CD4-positive, alpha-beta T cell (primary cell): ENCODE measurements around the gene KCNIP4. TPM values are rescaled to one million over a fixed set of nuclear protein-coding genes. Genes with fewer than 3 reads are reported as not detected.

ENCODE experiments used
- ATAC-seq: fragments of 200-7000 bp; cut with Tn5 transposase; one replicate; pipeline ENCODE4 v1.10.0; 2022; ENCODE audit warnings: mild to moderate bottlenecking; ENCODE audit not compliant: poor library complexity
- CTCF ChIA-PET: fragments of 350-600 bp; sonication (Branson Sonifier 250); formaldehyde crosslinking; loops from one replicate; lab custom pipeline; 2021; ENCODE audit warnings: antibody characterized with exemption, inconsistent platforms; lab: Charles Lee
- POLR2A ChIA-PET: fragments of 350-600 bp; sonication (Branson Sonifier 250); formaldehyde crosslinking; loops from one replicate; lab custom pipeline; 2021; ENCODE audit warnings: antibody characterized with exemption, inconsistent platforms; lab: Charles Lee
- DNase-seq, 14 experiments: peaks; one replicate each; pipeline ENCODE4 v3.0.0-alpha.2; 2013 to 2020; ENCODE audit warnings: mixed read lengths in 2 of 14
- H3K27ac ChIP-seq, 2 donors: one replicate each; pipeline versions ENCODE4 v1.5.1 to v1.7.0; 2013; ENCODE audit warnings: low read length in 2 of 2, low read depth in 1 of 2, mild to moderate bottlenecking in 1 of 2
- H3K27me3 ChIP-seq, 2 experiments: 1 replicate in 1 of 2; 2 replicates in 1 of 2; pipeline versions ENCODE4 v1.6.1 to v1.7.0; 2013; ENCODE audit warnings: low read length in 2 of 2, control low read depth in 1 of 2, mild to moderate bottlenecking in 1 of 2, moderate library complexity in 1 of 2; ENCODE audit not compliant: insufficient read depth in 2 of 2, control insufficient read depth in 1 of 2
- H3K36me3 ChIP-seq: one replicate; pipeline ENCODE4 v1.6.1; 2013; ENCODE audit warnings: low read length, control low read depth; ENCODE audit not compliant: insufficient read depth
- H3K4me1 ChIP-seq: one replicate; pipeline ENCODE4 v1.6.1; 2013; ENCODE audit warnings: low read length, control low read depth; ENCODE audit not compliant: insufficient read depth
- H3K4me3 ChIP-seq: one replicate; pipeline ENCODE4 v1.5.1; 2013; ENCODE audit warnings: mild to moderate bottlenecking, low read length, moderate library complexity
- H3K9me3 ChIP-seq, 2 experiments: 1 replicate in 1 of 2; 2 replicates in 1 of 2; pipeline versions ENCODE4 v1.6.1 to v1.7.0; 2013; ENCODE audit warnings: low read length in 2 of 2, mild to moderate bottlenecking in 2 of 2, control low read depth in 1 of 2, moderate library complexity in 1 of 2; ENCODE audit not compliant: control insufficient read depth in 1 of 2, insufficient read depth in 1 of 2
- H3K27ac Mint-ChIP-seq: one replicate; pipeline ENCODE4 v1.8.0; 2020; ENCODE audit warnings: mixed read lengths
- H3K27me3 Mint-ChIP-seq: one replicate; pipeline ENCODE4 v1.8.0; 2021; ENCODE audit warnings: mixed read lengths
- H3K36me3 Mint-ChIP-seq: one replicate; pipeline ENCODE4 v1.8.0; 2021; ENCODE audit warnings: low read depth, mixed read lengths
- H3K4me1 Mint-ChIP-seq: one replicate; pipeline ENCODE4 v1.8.0; 2021; ENCODE audit warnings: low read depth, mixed read lengths
- H3K4me3 Mint-ChIP-seq: one replicate; pipeline ENCODE4 v1.8.0; 2020; ENCODE audit warnings: mild to moderate bottlenecking, mixed read lengths
- H3K9me3 Mint-ChIP-seq: one replicate; pipeline ENCODE4 v1.8.0; 2020; ENCODE audit warnings: mixed read lengths
- CTCF ChIP-seq: fragments of 200-600 bp; IDR thresholded peaks from one replicate; pipeline ENCODE4 v1.8.0; 2022; ENCODE audit warnings: antibody characterized with exemption, mild to moderate bottlenecking
- intact Hi-C, 2 experiments: fragments of 100-400 bp; cut with DNase I in 1 of 2; cut with micrococcal nuclease in 1 of 2; formaldehyde crosslinking; loops; one replicate each; pipeline versions ENCODE4 v1.15.1 to v1.9.0; 2023 to 2025; cut with DNase I, micrococcal nuclease
- total RNA-seq, 174 experiments: library from RNA in 2 of 174; stranded (reverse) in 2 of 174; gene quantifications; one replicate each; pipeline ENCODE4 v1.2.3 and lab custom pipeline; 2021 to 2026

KCNIP4 gene
- total RNA-seq, 2 experiments from 2014 or later = not detected

GRCh38 chr4:21320034-21320433 lies 628.5 kb downstream of the KCNIP4 start:
- Histone ChIP-seq H3K27ac (no peak overlapping the region), H3K9me3 (no peaks in the 10 kb centered on the region), H3K36me3 (no peaks in the 10 kb centered on the region), H3K4me3 (no peak overlapping the region), H3K27me3 (no peaks in the 10 kb centered on the region), H3K4me1 (no peaks in the 10 kb centered on the region)
- Mint-ChIP-seq H3K9me3 (peaks cover 17% of the 10 kb centered on the region), H3K4me3 (no peak overlapping the region), H3K27me3 (no peaks in the 10 kb centered on the region), H3K27ac (no peak overlapping the region), H3K4me1 (no peaks in the 10 kb centered on the region), H3K36me3 (no peaks in the 10 kb centered on the region)
- ChIA-PET POLR2A (no interaction called here), CTCF (no interaction called here)
- no peak for DNase-seq
- TF ChIP-seq CTCF = no peak
- ATAC-seq = no peak
- intact Hi-C loops = no loop called here

GRCh38 chr4:21307709-21308108 lies 640.9 kb downstream of the KCNIP4 start:
- intact Hi-C loops = no loop called here
- TF ChIP-seq CTCF = no peak
- Histone ChIP-seq H3K36me3 (no peaks in the 10 kb centered on the region), H3K4me1 (no peaks in the 10 kb centered on the region), H3K4me3 (no peak overlapping the region), H3K9me3 (peaks cover 12 to 17% of the 10 kb centered on the region in 2 experiments), H3K27me3 (peaks cover 5 to 7% of the 10 kb centered on the region in 2 experiments), H3K27ac (no peak overlapping the region)
- ChIA-PET CTCF (no interaction called here), POLR2A (no interaction called here)
- H3K4me1 Mint-ChIP-seq = no peaks in the 10 kb centered on the region
- no peaks in the 10 kb centered on the region for H3K36me3 Mint-ChIP-seq
- H3K9me3 Mint-ChIP-seq = no peaks in the 10 kb centered on the region
- ATAC-seq = no peak
- H3K4me3 Mint-ChIP-seq = no peak overlapping the region
- peaks cover 30% of the 10 kb centered on the region for H3K27me3 Mint-ChIP-seq
- DNase-seq = no peak
- no peak overlapping the region for H3K27ac Mint-ChIP-seq

- peaks cover 5 to 7% of the 10 kb centered on the region in 2 experiments for H3K27me3 ChIP-seq
- Mint-ChIP-seq H3K27ac (no peak overlapping the region), H3K9me3 (no peaks in the 10 kb centered on the region), H3K36me3 (no peaks in the 10 kb centered on the region), H3K4me3 (no peak overlapping the region), H3K4me1 (no peaks in the 10 kb centered on the region), H3K27me3 (peaks cover 35% of the 10 kb centered on the region)
- ATAC-seq (no peak), DNase-seq (no peak)
- H3K36me3 ChIP-seq = no peaks in the 10 kb centered on the region
- H3K9me3 ChIP-seq = peaks cover 6 to 9% of the 10 kb centered on the region in 2 experiments
- TF ChIP-seq CTCF = no peak
- POLR2A ChIA-PET = no interaction called here
- no peak overlapping the region for H3K4me3 ChIP-seq
- CTCF ChIA-PET = no interaction called here
- H3K4me1 ChIP-seq = no peaks in the 10 kb centered on the region
- no peak overlapping the region for H3K27ac ChIP-seq
- intact Hi-C loops = no loop called here
These were observed 644.1 kb downstream of the KCNIP4 start for GRCh38 chr4:21304540-21304887.
